Osteocyte (in vitro differentiated cells): ENCODE measurements around the gene ANKRD16. TPM values are rescaled to one million over a fixed set of nuclear protein-coding genes. Genes with fewer than 3 reads are reported as not detected.
"Not testable (repeated sequence)": the region's sequence is repeated elsewhere in the genome, so short reads cannot be mapped to it uniquely, and the experiment has no call there.

ENCODE experiments used
- DNase-seq: peaks from one replicate; pipeline ENCODE4 v3.0.0; 2021; ENCODE audit warnings: mixed read lengths; ENCODE audit not compliant: unreplicated experiment; ENCODE audit errors: extremely low spot score
- H3K27ac Mint-ChIP-seq: one replicate; pipeline ENCODE4 v1.8.0; 2021; ENCODE audit warnings: mild to moderate bottlenecking, mixed read lengths; ENCODE audit not compliant: unreplicated experiment
- H3K27me3 Mint-ChIP-seq: one replicate; pipeline ENCODE4 v1.8.0; 2021; ENCODE audit warnings: mixed read lengths; ENCODE audit not compliant: unreplicated experiment
- H3K36me3 Mint-ChIP-seq: one replicate; pipeline ENCODE4 v1.8.0; 2021; ENCODE audit warnings: mixed read lengths; ENCODE audit not compliant: unreplicated experiment
- H3K4me1 Mint-ChIP-seq: one replicate; pipeline ENCODE4 v1.8.0; 2021; ENCODE audit warnings: mixed read lengths; ENCODE audit not compliant: unreplicated experiment
- H3K4me3 Mint-ChIP-seq: one replicate; pipeline ENCODE4 v1.8.0; 2021; ENCODE audit warnings: mild to moderate bottlenecking, moderate library complexity, mixed read lengths; ENCODE audit not compliant: unreplicated experiment
- H3K9me3 Mint-ChIP-seq: one replicate; pipeline ENCODE4 v1.8.0; 2021; ENCODE audit warnings: mixed read lengths; ENCODE audit not compliant: unreplicated experiment
- total RNA-seq: library from RNA; stranded (reverse); gene quantifications from 2 replicates; pipeline ENCODE4 v1.2.1, GENCODE V29; 2021
- TF ChIP-seq, protein P1 (sequence below): fragments of 200-600 bp; sonication (generic); IDR thresholded peaks from 2 replicates; pipeline ENCODE4 v1.5.0; 2021; ENCODE audit warnings: antibody characterized with exemption, mild to moderate bottlenecking, moderate library complexity

Gene ANKRD16
- total RNA-seq, 1 donor from 2014 or later = 8.8 TPM

DNA sequence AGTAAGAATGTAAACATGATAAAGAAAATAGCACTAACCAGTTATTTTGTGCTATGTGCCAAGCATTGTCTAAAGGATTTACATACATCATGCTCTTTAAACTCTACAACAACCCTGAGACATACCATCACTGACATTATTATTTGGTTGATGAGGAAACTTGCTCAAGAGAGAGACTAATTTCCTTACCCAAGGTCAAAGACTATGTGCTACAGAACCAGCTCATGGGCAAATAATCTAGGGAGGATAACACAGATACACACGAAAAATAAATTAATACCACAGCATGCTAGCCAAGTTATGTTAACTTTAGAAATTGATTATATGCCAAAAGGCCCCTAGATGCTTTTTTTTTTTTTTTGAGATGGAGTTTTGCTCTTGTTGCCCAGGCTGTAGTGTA is 2.7 kb downstream of the ANKRD16 start:
- DNase-seq = no peak
- peaks cover 33% of the 10 kb centered on the region for H3K36me3 Mint-ChIP-seq
- H3K27ac Mint-ChIP-seq = no peak overlapping the region
- H3K4me3 Mint-ChIP-seq = no peak overlapping the region
- H3K4me1 Mint-ChIP-seq = peaks cover 31% of the 10 kb centered on the region
- H3K9me3 Mint-ChIP-seq = no peaks in the 10 kb centered on the region
- TF ChIP-seq, protein P1, sequence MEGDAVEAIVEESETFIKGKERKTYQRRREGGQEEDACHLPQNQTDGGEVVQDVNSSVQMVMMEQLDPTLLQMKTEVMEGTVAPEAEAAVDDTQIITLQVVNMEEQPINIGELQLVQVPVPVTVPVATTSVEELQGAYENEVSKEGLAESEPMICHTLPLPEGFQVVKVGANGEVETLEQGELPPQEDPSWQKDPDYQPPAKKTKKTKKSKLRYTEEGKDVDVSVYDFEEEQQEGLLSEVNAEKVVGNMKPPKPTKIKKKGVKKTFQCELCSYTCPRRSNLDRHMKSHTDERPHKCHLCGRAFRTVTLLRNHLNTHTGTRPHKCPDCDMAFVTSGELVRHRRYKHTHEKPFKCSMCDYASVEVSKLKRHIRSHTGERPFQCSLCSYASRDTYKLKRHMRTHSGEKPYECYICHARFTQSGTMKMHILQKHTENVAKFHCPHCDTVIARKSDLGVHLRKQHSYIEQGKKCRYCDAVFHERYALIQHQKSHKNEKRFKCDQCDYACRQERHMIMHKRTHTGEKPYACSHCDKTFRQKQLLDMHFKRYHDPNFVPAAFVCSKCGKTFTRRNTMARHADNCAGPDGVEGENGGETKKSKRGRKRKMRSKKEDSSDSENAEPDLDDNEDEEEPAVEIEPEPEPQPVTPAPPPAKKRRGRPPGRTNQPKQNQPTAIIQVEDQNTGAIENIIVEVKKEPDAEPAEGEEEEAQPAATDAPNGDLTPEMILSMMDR = no peak
- no peaks in the 10 kb centered on the region for H3K27me3 Mint-ChIP-seq

- no peak for DNase-seq
- Mint-ChIP-seq H3K4me1 (peaks cover 17% of the 10 kb centered on the region), H3K9me3 (no peaks in the 10 kb centered on the region), H3K27me3 (no peaks in the 10 kb centered on the region), H3K27ac (no peak overlapping the region), H3K36me3 (peaks cover 35% of the 10 kb centered on the region), H3K4me3 (no peak overlapping the region)
- TF ChIP-seq, protein P1 = no peak
These were observed 4.1 kb downstream of the ANKRD16 start for GRCh38 chr10:5885619-5886018.

DNA sequence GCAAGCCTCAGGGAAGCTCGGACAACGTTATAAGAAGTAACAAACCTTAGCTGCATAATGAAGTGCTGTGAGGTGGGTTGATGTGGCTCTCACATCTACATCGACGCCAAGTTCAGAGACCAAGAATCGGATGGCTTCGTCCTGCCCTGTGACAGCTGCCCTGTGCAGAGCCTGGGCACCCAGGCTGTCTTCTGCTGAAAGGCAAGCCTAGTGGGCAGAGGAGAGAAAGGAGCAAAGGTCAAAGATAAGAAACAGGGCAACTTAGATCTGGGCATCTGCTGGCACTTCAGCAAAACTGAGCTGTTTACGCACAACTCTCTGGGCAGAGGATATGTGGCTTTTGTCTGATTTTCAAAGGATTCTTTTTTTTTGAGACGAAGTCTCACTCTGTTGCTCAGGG is 6.7 kb downstream of the ANKRD16 start:
- no peaks in the 10 kb centered on the region for H3K27me3 Mint-ChIP-seq
- H3K4me3 Mint-ChIP-seq = no peak overlapping the region
- no peaks in the 10 kb centered on the region for H3K9me3 Mint-ChIP-seq
- peaks cover 7% of the 10 kb centered on the region for H3K4me1 Mint-ChIP-seq
- H3K27ac Mint-ChIP-seq = no peak overlapping the region
- H3K36me3 Mint-ChIP-seq = peaks cover 41% of the 10 kb centered on the region
- no peak for DNase-seq
- TF ChIP-seq, protein P1 = no peak

DNA sequence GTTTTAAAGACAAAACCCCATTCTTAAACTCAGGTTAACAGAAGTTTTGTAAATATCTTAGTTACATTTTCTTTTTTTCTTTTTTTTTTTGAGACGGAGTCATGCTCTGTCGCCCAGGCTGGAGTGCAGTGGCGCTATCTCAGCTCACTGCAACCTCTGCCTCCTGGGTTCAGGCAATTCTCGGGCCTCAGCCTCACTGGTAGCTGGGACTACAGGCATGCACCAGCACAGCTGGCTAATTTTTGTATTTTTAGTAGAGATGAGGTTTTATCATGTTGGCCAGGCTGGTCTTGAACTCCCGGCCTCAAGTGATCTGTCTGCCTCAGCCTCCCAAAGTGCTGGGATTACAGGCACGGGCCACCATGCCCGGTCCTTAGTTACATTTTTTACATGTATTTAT is 12.7 kb downstream of the ANKRD16 start:
- Mint-ChIP-seq H3K27ac (peak overlapping the region; percentile 94), H3K4me1 (peaks cover 23% of the 10 kb centered on the region), H3K36me3 (peaks cover 15% of the 10 kb centered on the region)
- H3K9me3 Mint-ChIP-seq, H3K27me3 Mint-ChIP-seq, H3K4me3 Mint-ChIP-seq, DNase-seq: not testable (repeated sequence)

DNA sequence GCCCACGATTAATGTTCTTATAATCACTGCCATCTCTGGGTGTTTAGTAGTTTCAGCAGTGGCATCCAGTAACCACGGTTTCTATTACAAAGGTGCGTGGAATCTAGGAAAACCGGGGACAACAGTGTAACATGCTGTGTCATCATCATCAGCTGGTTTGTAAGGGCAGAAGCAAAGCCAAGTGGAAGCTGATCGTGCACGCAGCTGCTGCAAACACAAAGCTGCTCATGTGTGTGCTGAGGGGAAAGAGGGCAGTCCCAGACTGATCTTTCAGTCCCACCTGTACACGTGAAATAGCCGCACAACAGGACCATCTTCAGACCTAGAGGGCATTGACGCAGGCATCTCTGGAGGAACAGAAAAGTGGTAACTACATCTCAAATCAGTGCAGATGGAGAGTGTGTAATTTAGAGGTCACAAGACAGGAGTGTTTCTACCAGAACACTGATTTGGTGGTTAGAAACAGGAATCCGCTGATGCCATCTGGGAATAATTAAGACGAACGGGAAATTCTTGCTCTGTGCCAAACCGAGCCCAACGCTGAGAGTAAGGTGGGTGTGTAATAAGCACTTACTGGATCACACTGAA is 13.4 kb downstream of the ANKRD16 start:
- Mint-ChIP-seq H3K27me3 (no peaks in the 10 kb centered on the region), H3K36me3 (peaks cover 16% of the 10 kb centered on the region), H3K4me3 (peak overlapping the region; percentile 30), H3K4me1 (peaks cover 25% of the 10 kb centered on the region), H3K27ac (peak overlapping the region; percentile 94), H3K9me3 (no peaks in the 10 kb centered on the region)
- no peak for DNase-seq
- TF ChIP-seq, protein P1 = no peak
